ENCODE results near the gene LACC1. TPM values are rescaled to one million over a fixed set of nuclear protein-coding genes. Genes with fewer than 3 reads are reported as not detected.

The LACC1 gene
- total RNA-seq, 4 donors from 2014 or later, result 0.71 to 4.5 (median 1.7) TPM

DNA sequence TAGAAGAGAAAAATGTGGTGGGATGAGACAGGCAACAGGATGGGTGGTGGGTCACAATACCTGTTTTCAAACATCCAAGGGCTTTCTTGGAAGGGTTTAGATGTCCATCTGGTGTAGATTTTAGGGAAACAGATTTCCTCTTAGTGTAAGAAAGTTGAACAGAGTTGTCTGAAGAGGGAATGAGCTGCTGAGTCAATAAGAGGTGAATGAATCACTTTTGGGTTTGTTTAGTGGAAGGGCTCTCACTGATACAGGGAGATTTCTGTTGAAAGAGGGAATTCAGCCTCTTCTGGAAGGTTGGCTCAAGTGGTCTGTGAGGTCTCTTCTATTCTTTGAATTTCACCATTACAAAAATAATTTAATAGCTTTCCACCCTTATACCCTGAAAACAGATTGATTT lies 54.6 kb downstream of the LACC1 start:
- Histone ChIP-seq H3K4me1 (peaks cover 0 to 12% of the 10 kb centered on the region in 2 donors), H3K9me3 (no peaks in the 10 kb centered on the region), H3K4me3 (no peak overlapping the region), H3K27me3 (no peaks in the 10 kb centered on the region), H3K36me3 (no peaks in the 10 kb centered on the region), H3K27ac (no peak overlapping the region)
- no peak for ATAC-seq
- no peak for DNase-seq
- intact Hi-C loops (cut with DNase I; ENCODE audit: low total_unique reads) (no loop called here), in situ Hi-C loops (cut with MboI; ENCODE audit: low sequenced_read_pairs in 4 of 4) (no loop called here)
- TF ChIP-seq, protein P1, sequence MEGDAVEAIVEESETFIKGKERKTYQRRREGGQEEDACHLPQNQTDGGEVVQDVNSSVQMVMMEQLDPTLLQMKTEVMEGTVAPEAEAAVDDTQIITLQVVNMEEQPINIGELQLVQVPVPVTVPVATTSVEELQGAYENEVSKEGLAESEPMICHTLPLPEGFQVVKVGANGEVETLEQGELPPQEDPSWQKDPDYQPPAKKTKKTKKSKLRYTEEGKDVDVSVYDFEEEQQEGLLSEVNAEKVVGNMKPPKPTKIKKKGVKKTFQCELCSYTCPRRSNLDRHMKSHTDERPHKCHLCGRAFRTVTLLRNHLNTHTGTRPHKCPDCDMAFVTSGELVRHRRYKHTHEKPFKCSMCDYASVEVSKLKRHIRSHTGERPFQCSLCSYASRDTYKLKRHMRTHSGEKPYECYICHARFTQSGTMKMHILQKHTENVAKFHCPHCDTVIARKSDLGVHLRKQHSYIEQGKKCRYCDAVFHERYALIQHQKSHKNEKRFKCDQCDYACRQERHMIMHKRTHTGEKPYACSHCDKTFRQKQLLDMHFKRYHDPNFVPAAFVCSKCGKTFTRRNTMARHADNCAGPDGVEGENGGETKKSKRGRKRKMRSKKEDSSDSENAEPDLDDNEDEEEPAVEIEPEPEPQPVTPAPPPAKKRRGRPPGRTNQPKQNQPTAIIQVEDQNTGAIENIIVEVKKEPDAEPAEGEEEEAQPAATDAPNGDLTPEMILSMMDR (IDR thresholded peaks at IDR 0.05 in 4 of 5, conservative IDR thresholded peaks at IDR 0.05 in 1 of 5), result no peak
- no peak for TF ChIP-seq POLR2A (IDR thresholded peaks at IDR 0.05)

DNA sequence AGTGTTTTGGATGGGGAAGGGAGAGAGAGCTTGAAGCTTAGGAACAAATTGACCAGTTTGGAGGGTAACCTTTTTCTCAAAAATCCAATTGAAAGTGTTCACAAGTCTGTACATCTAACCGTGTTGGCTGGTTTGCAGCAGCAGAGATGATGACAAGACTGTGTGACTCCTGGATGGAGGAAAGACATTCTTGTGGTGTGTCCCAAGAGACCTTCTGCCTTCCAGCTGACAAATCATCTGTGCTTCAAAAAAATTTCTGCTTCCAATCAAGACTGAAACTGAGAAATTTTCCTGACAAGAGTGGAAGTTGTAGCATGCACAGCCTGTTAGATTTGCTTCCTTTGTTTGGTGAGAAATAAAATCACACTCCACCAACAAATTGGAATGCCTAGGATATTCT lies 56.2 kb downstream of the LACC1 start:
- TF ChIP-seq, protein P1 (IDR thresholded peaks at IDR 0.05 in 4 of 5, conservative IDR thresholded peaks at IDR 0.05 in 1 of 5), result no peak
- no peak for TF ChIP-seq POLR2A (IDR thresholded peaks at IDR 0.05)
- intact Hi-C loops (cut with DNase I; ENCODE audit: low total_unique reads) (no loop called here), in situ Hi-C loops (cut with MboI; ENCODE audit: low sequenced_read_pairs in 4 of 4) (no loop called here)
- H3K4me1 ChIP-seq, result peaks cover 0 to 12% of the 10 kb centered on the region in 2 donors
- no peak overlapping the region for H3K27ac ChIP-seq
- H3K36me3 ChIP-seq, result no peaks in the 10 kb centered on the region
- H3K4me3 ChIP-seq, result no peak overlapping the region
- DNase-seq (no peak), ATAC-seq (no peak)
- no peaks in the 10 kb centered on the region for H3K27me3 ChIP-seq
- no peaks in the 10 kb centered on the region for H3K9me3 ChIP-seq

DNA sequence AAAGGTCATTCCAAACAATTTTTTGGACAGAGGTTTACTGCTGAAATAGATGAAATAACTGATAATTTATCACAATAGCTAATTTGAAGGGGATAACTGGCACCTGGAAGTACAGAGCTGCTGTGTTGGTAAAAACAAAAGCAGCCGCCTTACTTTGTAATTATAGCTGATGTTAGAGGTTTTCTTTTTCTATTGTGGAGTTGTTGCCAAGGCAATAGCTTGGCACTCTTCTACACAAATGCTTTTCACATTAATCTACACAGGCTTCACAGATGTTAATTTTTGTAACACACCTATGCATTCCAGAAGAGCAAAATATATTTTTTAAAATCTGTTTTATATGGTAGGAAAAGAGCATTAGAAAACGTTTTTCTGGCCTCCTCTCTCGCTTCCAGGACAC lies 56.9 kb downstream of the LACC1 start:
- no peak for ATAC-seq
- no peaks in the 10 kb centered on the region for H3K36me3 ChIP-seq
- H3K4me3 ChIP-seq, result no peak overlapping the region
- TF ChIP-seq, protein P1 (IDR thresholded peaks at IDR 0.05 in 4 of 5, conservative IDR thresholded peaks at IDR 0.05 in 1 of 5), result no peak
- no peak overlapping the region for H3K27ac ChIP-seq
- DNase-seq, result no peak
- peaks cover 0 to 12% of the 10 kb centered on the region in 2 donors for H3K4me1 ChIP-seq
- in situ Hi-C loops (cut with MboI; ENCODE audit: low sequenced_read_pairs in 4 of 4) (no loop called here), intact Hi-C loops (cut with DNase I; ENCODE audit: low total_unique reads) (no loop called here)
- no peaks in the 10 kb centered on the region for H3K27me3 ChIP-seq
- H3K9me3 ChIP-seq, result no peaks in the 10 kb centered on the region

DNA sequence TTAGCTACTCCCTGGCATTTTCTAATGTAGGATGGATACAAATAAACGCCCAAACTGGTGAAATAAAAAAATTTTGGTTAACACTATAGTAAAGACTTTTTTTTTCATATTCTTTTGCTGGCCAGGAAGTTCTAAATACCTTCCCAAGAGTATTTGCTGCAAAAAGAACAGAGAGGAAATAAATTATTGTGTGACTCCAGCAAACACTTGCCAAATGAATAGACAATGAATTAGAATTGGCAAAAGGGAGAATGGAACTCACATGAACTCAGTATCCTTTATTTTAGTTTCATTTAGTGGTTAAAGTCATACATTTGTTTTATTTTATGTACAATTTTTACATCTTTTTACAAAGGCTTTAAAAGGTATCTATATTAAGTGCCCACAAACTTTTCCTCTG lies 58.1 kb downstream of the LACC1 start:
- intact Hi-C loops (cut with DNase I; ENCODE audit: low total_unique reads) (no loop called here), in situ Hi-C loops (cut with MboI; ENCODE audit: low sequenced_read_pairs in 4 of 4) (no loop called here)
- H3K4me3 ChIP-seq, result no peak overlapping the region
- no peaks in the 10 kb centered on the region for H3K27me3 ChIP-seq
- no peak overlapping the region for H3K27ac ChIP-seq
- DNase-seq (no peak), ATAC-seq (no peak)
- no peaks in the 10 kb centered on the region for H3K36me3 ChIP-seq
- no peaks in the 10 kb centered on the region for H3K9me3 ChIP-seq
- TF ChIP-seq, protein P1 (IDR thresholded peaks at IDR 0.05 in 4 of 5, conservative IDR thresholded peaks at IDR 0.05 in 1 of 5), result no peak
- TF ChIP-seq POLR2A (IDR thresholded peaks at IDR 0.05), result no peak
- H3K4me1 ChIP-seq, result peaks cover 0 to 12% of the 10 kb centered on the region in 2 donors

DNA sequence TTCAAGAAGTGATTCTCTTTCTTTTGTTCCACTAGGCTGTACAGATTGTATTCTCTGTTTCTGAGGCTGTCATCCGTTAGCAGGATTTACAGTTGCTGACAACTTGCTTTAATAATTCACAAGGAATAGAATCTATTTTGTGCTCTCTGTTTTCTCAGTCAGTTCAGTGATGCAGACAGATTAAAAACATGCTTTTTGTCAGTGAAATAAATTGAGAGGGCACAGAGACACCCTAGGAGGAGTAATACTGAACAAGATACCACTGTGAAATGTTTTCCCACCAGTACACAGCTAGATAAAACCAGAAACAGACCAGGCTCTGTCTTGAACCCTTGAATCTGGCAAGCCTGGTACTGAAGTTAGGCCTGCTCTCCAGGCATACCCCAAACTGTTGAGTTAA lies 58.7 kb downstream of the LACC1 start:
- in situ Hi-C loops (cut with MboI; ENCODE audit: low sequenced_read_pairs in 4 of 4), result no loop called here
- no peak for ATAC-seq
- H3K9me3 ChIP-seq, result no peaks in the 10 kb centered on the region
- no peak for TF ChIP-seq POLR2A (IDR thresholded peaks at IDR 0.05)
- TF ChIP-seq, protein P1 (IDR thresholded peaks at IDR 0.05 in 4 of 5, conservative IDR thresholded peaks at IDR 0.05 in 1 of 5), result no peak
- intact Hi-C loops (cut with DNase I; ENCODE audit: low total_unique reads), result no loop called here
- H3K4me1 ChIP-seq, result peaks cover 0 to 12% of the 10 kb centered on the region in 2 donors
- DNase-seq, result no peak
- no peaks in the 10 kb centered on the region for H3K36me3 ChIP-seq
- H3K27me3 ChIP-seq, result no peaks in the 10 kb centered on the region
- no peak overlapping the region for H3K4me3 ChIP-seq
- no peak overlapping the region for H3K27ac ChIP-seq
